C4-2B (cell line): ENCODE measurements around the gene PDE8B.

Source experiments
- ZFX ChIP-seq: fragments of 450-650 bp; IDR thresholded peaks from 2 replicates; pipeline ENCODE4 v1.6.1; 2017
- TF ChIP-seq, protein P1 (sequence below): fragments of 450-650 bp; conservative IDR thresholded peaks from 2 replicates; pipeline ENCODE4 v1.5.1; 2017; ENCODE audit warnings: mild to moderate bottlenecking

DNA sequence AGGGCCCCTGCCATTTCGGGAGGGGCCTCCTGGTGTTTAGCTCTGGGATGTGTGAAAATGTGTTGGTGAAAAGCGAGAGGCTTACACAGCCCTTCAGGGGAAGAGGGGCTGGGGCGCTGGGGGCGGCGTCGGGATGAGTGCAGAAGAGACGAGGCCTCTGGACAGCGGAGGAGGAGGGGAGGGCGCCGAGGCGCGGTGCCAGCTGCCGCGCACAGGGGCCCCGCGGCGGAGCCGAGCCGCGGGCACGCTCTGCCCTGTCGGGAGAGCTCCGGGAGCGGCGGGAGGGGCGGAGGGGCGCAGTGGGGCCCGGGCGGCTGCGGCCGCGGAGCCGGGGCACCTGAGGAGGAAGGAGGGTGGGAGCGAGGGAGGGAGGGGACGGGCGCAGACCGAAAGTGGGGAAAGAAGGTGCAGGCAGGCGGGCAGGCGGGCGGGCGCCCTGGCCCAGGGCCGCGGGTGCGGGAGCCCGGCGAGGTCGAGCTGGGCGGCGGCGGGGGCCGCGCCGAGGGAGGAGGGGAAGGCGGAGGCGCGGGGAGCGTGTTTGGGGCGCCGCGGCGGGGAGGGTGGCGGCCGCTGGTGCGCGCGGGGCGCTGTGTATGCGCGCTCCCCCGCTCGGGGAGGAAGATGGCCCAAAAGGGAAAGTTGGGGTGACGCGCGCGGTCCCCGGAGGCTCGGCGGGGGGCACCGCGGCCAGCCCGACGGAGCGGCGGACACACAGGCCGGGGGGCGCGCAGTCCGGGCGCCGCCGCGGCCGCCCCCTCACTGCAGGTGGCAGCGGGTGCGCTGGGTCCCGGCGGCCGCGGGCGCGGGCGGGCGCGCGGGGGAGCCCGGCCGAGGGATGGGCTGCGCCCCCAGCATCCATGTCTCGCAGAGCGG, at the start of gene PDE8B:
- TF ChIP-seq, protein P1, sequence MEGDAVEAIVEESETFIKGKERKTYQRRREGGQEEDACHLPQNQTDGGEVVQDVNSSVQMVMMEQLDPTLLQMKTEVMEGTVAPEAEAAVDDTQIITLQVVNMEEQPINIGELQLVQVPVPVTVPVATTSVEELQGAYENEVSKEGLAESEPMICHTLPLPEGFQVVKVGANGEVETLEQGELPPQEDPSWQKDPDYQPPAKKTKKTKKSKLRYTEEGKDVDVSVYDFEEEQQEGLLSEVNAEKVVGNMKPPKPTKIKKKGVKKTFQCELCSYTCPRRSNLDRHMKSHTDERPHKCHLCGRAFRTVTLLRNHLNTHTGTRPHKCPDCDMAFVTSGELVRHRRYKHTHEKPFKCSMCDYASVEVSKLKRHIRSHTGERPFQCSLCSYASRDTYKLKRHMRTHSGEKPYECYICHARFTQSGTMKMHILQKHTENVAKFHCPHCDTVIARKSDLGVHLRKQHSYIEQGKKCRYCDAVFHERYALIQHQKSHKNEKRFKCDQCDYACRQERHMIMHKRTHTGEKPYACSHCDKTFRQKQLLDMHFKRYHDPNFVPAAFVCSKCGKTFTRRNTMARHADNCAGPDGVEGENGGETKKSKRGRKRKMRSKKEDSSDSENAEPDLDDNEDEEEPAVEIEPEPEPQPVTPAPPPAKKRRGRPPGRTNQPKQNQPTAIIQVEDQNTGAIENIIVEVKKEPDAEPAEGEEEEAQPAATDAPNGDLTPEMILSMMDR = no peak
- no peak for TF ChIP-seq ZFX
